HepG2 (cell line): ENCODE measurements around the gene LIPT1. TPM values are rescaled to one million over a fixed set of nuclear protein-coding genes. Genes with fewer than 3 reads are reported as not detected.

Experiments used
- CREM ChIP-seq, 2 experiments: sonication (generic) in 1 of 2; formaldehyde crosslinking in 1 of 2; IDR thresholded peaks; 2 replicates each; pipeline versions ENCODE4 v1.4.0 to v1.6.1; 2016 to 2020; ENCODE audit warnings: antibody characterized with exemption in 1 of 2, mild to moderate bottlenecking in 1 of 2, missing genetic modification reagents in 1 of 2
- GFI1 ChIP-seq: sonication (generic); formaldehyde crosslinking; IDR thresholded peaks from 2 replicates; pipeline ENCODE4 v1.5.0; 2020; ENCODE audit warnings: missing genetic modification reagents, mild to moderate bottlenecking, borderline replicate concordance
- HNF4G ChIP-seq, 2 experiments: sonication (generic) in 1 of 2; formaldehyde crosslinking in 1 of 2; IDR thresholded peaks; 2 replicates each; pipeline versions ENCODE4 v1.4.0 to v1.6.1; 2011 to 2020; ENCODE audit warnings: borderline replicate concordance in 2 of 2, low read depth in 2 of 2, mild to moderate bottlenecking in 2 of 2, low read length in 1 of 2, missing genetic modification reagents in 1 of 2, moderate library complexity in 1 of 2
- KAT2B ChIP-seq: fragments of 150-350 bp; IDR thresholded peaks from 2 replicates; pipeline ENCODE4 v1.6.1; 2014; ENCODE audit warnings: low read depth, low read length, borderline replicate concordance
- KDM6A ChIP-seq: IDR thresholded peaks from 2 replicates; pipeline ENCODE4 v1.6.1; 2016; ENCODE audit warnings: low read depth
- NCOA5 ChIP-seq: sonication (generic); formaldehyde crosslinking; IDR thresholded peaks from 2 replicates; pipeline ENCODE4 v1.4.0; 2020; ENCODE audit warnings: missing genetic modification reagents
- NFE2L2 ChIP-seq: fragments of 150-350 bp; IDR thresholded peaks from 2 replicates; pipeline ENCODE4 v1.6.1; 2014; ENCODE audit warnings: low read length
- RCOR2 ChIP-seq: IDR thresholded peaks from 2 replicates; pipeline ENCODE4 v1.6.1; 2016; ENCODE audit warnings: missing biosample characterization, missing genetic modification reagents
- STAG1 ChIP-seq: sonication (generic); formaldehyde crosslinking; IDR thresholded peaks from 2 replicates; pipeline ENCODE4 v1.4.0; 2020; ENCODE audit warnings: missing genetic modification reagents
- TEAD3 ChIP-seq: optimal IDR thresholded peaks from 2 replicates; pipeline ENCODE3; 2016; ENCODE audit warnings: borderline replicate concordance
- TOPORS ChIP-seq: sonication (generic); formaldehyde crosslinking; IDR thresholded peaks from 2 replicates; pipeline ENCODE4 v1.8.0; 2023; ENCODE audit warnings: mild to moderate bottlenecking, missing genetic modification reagents
- ZBTB7A ChIP-seq: sonication (generic); formaldehyde crosslinking; IDR thresholded peaks from 2 replicates; pipeline ENCODE4 v1.8.0; 2022; ENCODE audit warnings: mild to moderate bottlenecking, missing genetic modification reagents
- ZNF3 ChIP-seq: IDR thresholded peaks from 2 replicates; pipeline ENCODE4 v1.7.0; 2017; ENCODE audit warnings: inconsistent platforms
- ZNF30 ChIP-seq: sonication (generic); formaldehyde crosslinking; IDR thresholded peaks from 2 replicates; pipeline ENCODE4 v1.5.0; 2020; ENCODE audit warnings: mild to moderate bottlenecking, missing genetic modification reagents
- ZNF546 ChIP-seq: sonication (generic); formaldehyde crosslinking; conservative IDR thresholded peaks from 2 replicates; pipeline ENCODE4 v1.8.1; 2023; ENCODE audit warnings: mild to moderate bottlenecking, missing genetic modification reagents
- ZNF598 ChIP-seq: sonication (generic); formaldehyde crosslinking; IDR thresholded peaks from 2 replicates; pipeline ENCODE4 v1.5.1; 2020; ENCODE audit warnings: mild to moderate bottlenecking, missing genetic modification reagents, borderline replicate concordance
- ZNF605 ChIP-seq: sonication (generic); formaldehyde crosslinking; IDR thresholded peaks from 2 replicates; pipeline ENCODE4 v1.8.0; 2022; ENCODE audit warnings: mild to moderate bottlenecking, missing genetic modification reagents
- ZNF615 ChIP-seq: sonication (generic); formaldehyde crosslinking; IDR thresholded peaks from 2 replicates; pipeline ENCODE4 v1.5.0; 2020; ENCODE audit warnings: mild to moderate bottlenecking, missing genetic modification reagents, borderline replicate concordance
- ZNF713 ChIP-seq: sonication (generic); formaldehyde crosslinking; IDR thresholded peaks from 2 replicates; pipeline ENCODE4 v1.4.0; 2020; ENCODE audit warnings: mild to moderate bottlenecking, missing genetic modification reagents
- ZNF761 ChIP-seq: sonication (generic); formaldehyde crosslinking; conservative IDR thresholded peaks from 2 replicates; pipeline ENCODE4 v1.4.0; 2020; ENCODE audit warnings: mild to moderate bottlenecking, missing genetic modification reagents
- ZNF777 ChIP-seq: sonication (generic); formaldehyde crosslinking; IDR thresholded peaks from 2 replicates; pipeline ENCODE4 v1.4.0; 2020; ENCODE audit warnings: missing genetic modification reagents
- polyA plus RNA-seq, 8 experiments: library from polyadenylated mRNA; depleted of rRNA in 3 of 8; stranded (reverse) in 7 of 8; unstranded in 1 of 8; fragments of >200 nt; fragmentation: Illumina TruSeq in 4 of 8; extraction: Trizol in 4 of 8; gene quantifications; 2 replicates each; pipeline versions ENCODE4 v1.2.1 to v1.2.3, GENCODE V29; 2011 to 2016; ENCODE audit warnings: low read depth in 4 of 8, missing spikeins in 1 of 8, mixed read lengths in 1 of 8; ENCODE audit not compliant: insufficient read depth in 1 of 8
- total RNA-seq, 5 experiments: library from RNA; depleted of rRNA; stranded (reverse); fragments of >200 nt; fragmentation: Illumina TruSeq; extraction: Trizol; gene quantifications; 2 replicates each; pipeline ENCODE4 v1.2.3, GENCODE V29; 2016; ENCODE audit warnings: low read depth in 1 of 5
- TF ChIP-seq, protein P1 (sequence below): IDR thresholded peaks from 2 replicates; pipeline ENCODE4 v1.6.1; 2016
- TF ChIP-seq, protein P2 (sequence below): sonication (generic); formaldehyde crosslinking; IDR thresholded peaks from 2 replicates; pipeline ENCODE4 v1.4.0; 2020; ENCODE audit warnings: missing genetic modification reagents, borderline replicate concordance
- TF ChIP-seq, protein P3 (sequence below): IDR thresholded peaks from 2 replicates; pipeline ENCODE4 v1.6.1; 2016; ENCODE audit warnings: mild to moderate bottlenecking
- TF ChIP-seq, protein P4 (sequence below): sonication (generic); formaldehyde crosslinking; conservative IDR thresholded peaks from 2 replicates; pipeline ENCODE4 v1.5.0; 2020; ENCODE audit warnings: missing genetic modification reagents

The LIPT1 gene
- total and polyA plus RNA-seq, 2 of the 13 experiments (the other 11 are each of a cell fraction or from before 2014, with no cell fraction given): 8.0 to 9.6 TPM

DNA sequence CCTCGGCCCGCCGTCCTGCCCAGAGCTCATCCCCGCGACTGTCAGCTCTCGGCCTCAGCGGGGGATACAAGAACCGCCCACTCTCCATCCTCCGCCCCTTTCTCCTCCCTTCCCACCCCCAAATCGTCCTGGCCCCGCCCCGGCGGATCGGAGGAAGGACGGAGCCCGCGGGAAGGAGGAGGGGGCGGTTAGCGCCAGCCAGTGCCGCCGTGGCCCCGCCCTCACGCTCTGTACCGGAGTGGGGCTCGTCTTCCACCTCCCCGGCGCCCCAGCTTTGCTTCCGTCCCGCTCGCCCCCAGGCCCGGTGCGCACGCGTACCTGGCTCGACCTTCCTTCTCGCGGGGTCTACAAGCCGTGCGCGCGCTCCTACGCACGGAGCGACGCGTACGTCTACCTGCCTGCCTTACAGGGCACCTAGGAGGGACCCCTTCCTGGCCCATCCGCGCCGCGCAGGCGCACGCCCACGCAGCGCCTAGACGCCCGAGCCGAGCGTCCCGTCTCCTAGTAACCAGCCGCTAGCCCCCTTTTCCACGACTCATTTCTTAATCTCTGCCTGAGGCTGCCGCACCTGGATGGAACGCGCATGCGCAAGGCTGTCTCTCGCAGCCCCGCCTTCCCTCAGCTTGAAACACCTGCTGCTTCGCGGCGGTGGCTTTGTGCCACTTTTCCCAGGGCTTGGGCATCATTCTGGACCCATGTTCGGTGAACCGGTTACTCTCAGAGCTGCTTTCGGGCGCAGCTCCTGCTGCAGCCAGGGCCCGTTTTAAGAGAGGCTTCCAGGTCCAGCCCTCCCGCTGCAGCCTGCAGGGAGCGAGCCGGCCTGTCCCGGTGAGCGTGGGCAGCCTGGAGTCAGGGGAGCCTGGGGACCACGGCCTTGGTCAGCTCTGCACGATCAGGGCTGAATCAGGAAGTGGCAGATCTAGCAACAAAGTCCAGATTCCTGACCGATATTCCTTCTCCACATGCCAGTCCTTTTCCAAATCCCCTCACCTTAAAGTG, 13.4 kb upstream of the LIPT1 start, which contains the start of gene C2orf15 (continued):
- peak; percentile 33; the same call in 1 of the 2 replicates for TF ChIP-seq CREM (IDR thresholded peaks at IDR 0.05)
- no peak for TF ChIP-seq CREM (CRISPR knock-in tag; IDR thresholded peaks at IDR 0.05)
- TF ChIP-seq NCOA5 (CRISPR knock-in tag): no peak
- no peak for TF ChIP-seq KAT2B
- TF ChIP-seq KDM6A: no peak
- TF ChIP-seq ZNF761 (CRISPR knock-in tag): peak; percentile 66; the same call in 1 of the 2 replicates
- TF ChIP-seq, protein P1, sequence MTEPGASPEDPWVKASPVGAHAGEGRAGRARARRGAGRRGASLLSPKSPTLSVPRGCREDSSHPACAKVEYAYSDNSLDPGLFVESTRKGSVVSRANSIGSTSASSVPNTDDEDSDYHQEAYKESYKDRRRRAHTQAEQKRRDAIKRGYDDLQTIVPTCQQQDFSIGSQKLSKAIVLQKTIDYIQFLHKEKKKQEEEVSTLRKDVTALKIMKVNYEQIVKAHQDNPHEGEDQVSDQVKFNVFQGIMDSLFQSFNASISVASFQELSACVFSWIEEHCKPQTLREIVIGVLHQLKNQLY (CRISPR knock-in tag): 0 out of 2 replicates have a peak, but pooled peaks have one; percentile 31
- TF ChIP-seq ZNF615 (CRISPR knock-in tag): no peak; the same call in 1 of the 2 replicates
- TF ChIP-seq, protein P2, sequence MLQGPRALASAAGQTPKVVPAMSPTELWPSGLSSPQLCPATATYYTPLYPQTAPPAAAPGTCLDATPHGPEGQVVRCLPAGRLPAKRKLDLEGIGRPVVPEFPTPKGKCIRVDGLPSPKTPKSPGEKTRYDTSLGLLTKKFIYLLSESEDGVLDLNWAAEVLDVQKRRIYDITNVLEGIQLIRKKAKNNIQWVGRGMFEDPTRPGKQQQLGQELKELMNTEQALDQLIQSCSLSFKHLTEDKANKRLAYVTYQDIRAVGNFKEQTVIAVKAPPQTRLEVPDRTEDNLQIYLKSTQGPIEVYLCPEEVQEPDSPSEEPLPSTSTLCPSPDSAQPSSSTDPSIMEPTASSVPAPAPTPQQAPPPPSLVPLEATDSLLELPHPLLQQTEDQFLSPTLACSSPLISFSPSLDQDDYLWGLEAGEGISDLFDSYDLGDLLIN (CRISPR knock-in tag): peak; percentile 84; the same call in 1 of the 2 replicates
- TF ChIP-seq ZNF713 (CRISPR knock-in tag): 0 out of 2 replicates have a peak, but pooled peaks have one; percentile 76
- TF ChIP-seq ZNF30 (CRISPR knock-in tag): peak; percentile 22; the same call in 1 of the 2 replicates
- no peak for TF ChIP-seq TEAD3
- peak; percentile 14; the same call in 1 of the 2 replicates for TF ChIP-seq RCOR2 (CRISPR knock-in tag)
- peak; percentile 81 for TF ChIP-seq ZNF777 (CRISPR knock-in tag)
- TF ChIP-seq TOPORS (CRISPR knock-in tag): peak; percentile 38; the same call in 1 of the 2 replicates
- no peak; the same call in 1 of the 2 replicates for TF ChIP-seq STAG1 (CRISPR knock-in tag)
- peak; percentile 85 for TF ChIP-seq GFI1 (CRISPR knock-in tag)
- TF ChIP-seq, protein P3, sequence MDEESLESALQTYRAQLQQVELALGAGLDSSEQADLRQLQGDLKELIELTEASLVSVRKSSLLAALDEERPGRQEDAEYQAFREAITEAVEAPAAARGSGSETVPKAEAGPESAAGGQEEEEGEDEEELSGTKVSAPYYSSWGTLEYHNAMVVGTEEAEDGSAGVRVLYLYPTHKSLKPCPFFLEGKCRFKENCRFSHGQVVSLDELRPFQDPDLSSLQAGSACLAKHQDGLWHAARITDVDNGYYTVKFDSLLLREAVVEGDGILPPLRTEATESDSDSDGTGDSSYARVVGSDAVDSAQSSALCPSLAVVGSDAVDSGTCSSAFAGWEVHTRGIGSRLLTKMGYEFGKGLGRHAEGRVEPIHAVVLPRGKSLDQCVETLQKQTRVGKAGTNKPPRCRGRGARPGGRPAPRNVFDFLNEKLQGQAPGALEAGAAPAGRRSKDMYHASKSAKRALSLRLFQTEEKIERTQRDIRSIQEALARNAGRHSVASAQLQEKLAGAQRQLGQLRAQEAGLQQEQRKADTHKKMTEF (CRISPR knock-in tag): peak; percentile 83; the same call in 1 of the 2 replicates
- peak; percentile 71; the same call in 1 of the 2 replicates for TF ChIP-seq ZNF605 (CRISPR knock-in tag)
- no peak for TF ChIP-seq HNF4G (IDR thresholded peaks at IDR 0.05; ENCODE audit: borderline replicate concordance, low read depth, low read length)
- peak; percentile 45 for TF ChIP-seq HNF4G (CRISPR knock-in tag; IDR thresholded peaks at IDR 0.05; ENCODE audit: borderline replicate concordance, low read depth)
- no peak for TF ChIP-seq ZNF3
- TF ChIP-seq, protein P4, sequence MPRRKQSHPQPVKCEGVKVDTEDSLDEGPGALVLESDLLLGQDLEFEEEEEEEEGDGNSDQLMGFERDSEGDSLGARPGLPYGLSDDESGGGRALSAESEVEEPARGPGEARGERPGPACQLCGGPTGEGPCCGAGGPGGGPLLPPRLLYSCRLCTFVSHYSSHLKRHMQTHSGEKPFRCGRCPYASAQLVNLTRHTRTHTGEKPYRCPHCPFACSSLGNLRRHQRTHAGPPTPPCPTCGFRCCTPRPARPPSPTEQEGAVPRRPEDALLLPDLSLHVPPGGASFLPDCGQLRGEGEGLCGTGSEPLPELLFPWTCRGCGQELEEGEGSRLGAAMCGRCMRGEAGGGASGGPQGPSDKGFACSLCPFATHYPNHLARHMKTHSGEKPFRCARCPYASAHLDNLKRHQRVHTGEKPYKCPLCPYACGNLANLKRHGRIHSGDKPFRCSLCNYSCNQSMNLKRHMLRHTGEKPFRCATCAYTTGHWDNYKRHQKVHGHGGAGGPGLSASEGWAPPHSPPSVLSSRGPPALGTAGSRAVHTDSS (CRISPR knock-in tag): no peak
- TF ChIP-seq ZNF598 (CRISPR knock-in tag): peak; percentile 97
- TF ChIP-seq ZNF546 (CRISPR knock-in tag): no peak
- peak; percentile 81 for TF ChIP-seq ZBTB7A (CRISPR knock-in tag)
- no peak for TF ChIP-seq NFE2L2
